Urinary bladder (tissue), 4 donors: Measurements from ENCODE around the gene A2M. TPM values are rescaled to one million over a fixed set of nuclear protein-coding genes. Genes with fewer than 3 reads are reported as not detected.

Source experiments
- DNase-seq: peaks from one replicate; pipeline ENCODE4 v3.0.0-alpha.2; 2015; ENCODE audit errors: extremely low spot score
- H3K27ac ChIP-seq: one replicate; pipeline ENCODE4 v1.5.1; 2013; ENCODE audit warnings: low read depth, mild to moderate bottlenecking, moderate library complexity
- H3K36me3 ChIP-seq: one replicate; pipeline ENCODE4 v1.6.1; 2013; ENCODE audit warnings: mild to moderate bottlenecking, moderate library complexity; ENCODE audit not compliant: insufficient read depth
- H3K4me1 ChIP-seq: one replicate; pipeline ENCODE4 v1.6.1; 2013; ENCODE audit warnings: mild to moderate bottlenecking, moderate library complexity; ENCODE audit not compliant: insufficient read depth
- H3K4me3 ChIP-seq: one replicate; pipeline ENCODE4 v1.5.1; 2013; ENCODE audit warnings: low read depth, low read length
- WGBS: extraction: QIAGEN DNeasy Blood & Tissue Kit; methylation state at CpG from one replicate; pipeline ENCODE4 v1.1.7; 2013; 5-methylcytosine and 5-hydroxymethylcytosine counted together
- polyA plus RNA-seq: library from polyadenylated mRNA; stranded (reverse); fragments of 200-250 nt; gene quantifications from one replicate; pipeline ENCODE4 v1.2.3, GENCODE V29; 2013
- total RNA-seq: library from RNA; depleted of rRNA; stranded (reverse); fragments of >200 nt; gene quantifications from one replicate; pipeline ENCODE4 v1.2.3, GENCODE V29; 2014
- donor health status: healthy with polysubstance abuse.
- donor health status: healthy.

Gene A2M
- total and polyA plus RNA-seq, 2 donors, result 428 to 990 TPM

GRCh38 chr12:9112076-9112853, 3.5 kb downstream of the A2M start:
- DNase-seq, result no peak
- 87% methylated on average over 6 of the region's 6 CpGs for WGBS
- H3K36me3 ChIP-seq, result peaks cover 2% of the 10 kb centered on the region
- peak overlapping the region; percentile 20 for H3K4me3 ChIP-seq
- H3K4me1 ChIP-seq, result no peaks in the 10 kb centered on the region
- no peak overlapping the region for H3K27ac ChIP-seq

- 78% methylated on average over 1 of the region's 1 CpG for WGBS
- Histone ChIP-seq H3K27ac (no peak overlapping the region), H3K4me1 (no peaks in the 10 kb centered on the region), H3K4me3 (no peak overlapping the region), H3K36me3 (peaks cover 2% of the 10 kb centered on the region)
- DNase-seq, result no peak
Observed at GRCh38 chr12:9111525-9111924, 4.2 kb downstream of the A2M start.

GRCh38 chr12:9109737-9110491, 5.8 kb downstream of the A2M start:
- no peak overlapping the region for H3K27ac ChIP-seq
- no peak overlapping the region for H3K4me3 ChIP-seq
- peaks cover 2% of the 10 kb centered on the region for H3K36me3 ChIP-seq
- DNase-seq, result no peak
- H3K4me1 ChIP-seq, result no peaks in the 10 kb centered on the region
- 95% methylated on average over 3 of the region's 3 CpGs for WGBS

- 77% methylated on average over 1 of the region's 1 CpG for WGBS
- peaks cover 2% of the 10 kb centered on the region for H3K36me3 ChIP-seq
- DNase-seq, result no peak
- H3K4me1 ChIP-seq, result no peaks in the 10 kb centered on the region
- no peak overlapping the region for H3K4me3 ChIP-seq
- H3K27ac ChIP-seq, result no peak overlapping the region
Observed at GRCh38 chr12:9109213-9109522, 6.6 kb downstream of the A2M start.

- peaks cover 2% of the 10 kb centered on the region for H3K36me3 ChIP-seq
- no peak overlapping the region for H3K27ac ChIP-seq
- no peak for DNase-seq
- H3K4me1 ChIP-seq, result no peaks in the 10 kb centered on the region
- 64% methylated on average over 5 of the region's 5 CpGs for WGBS
- H3K4me3 ChIP-seq, result no peak overlapping the region
Observed at GRCh38 chr12:9108504-9109212, 7.1 kb downstream of the A2M start.

GRCh38 chr12:9107542-9107873, 8.2 kb downstream of the A2M start:
- 87% methylated on average over 3 of the region's 3 CpGs for WGBS
- Histone ChIP-seq H3K4me3 (no peak overlapping the region), H3K27ac (no peak overlapping the region), H3K4me1 (no peaks in the 10 kb centered on the region), H3K36me3 (peaks cover 2% of the 10 kb centered on the region)
- no peak for DNase-seq

- no peak for DNase-seq
- Histone ChIP-seq H3K36me3 (no peaks in the 10 kb centered on the region), H3K27ac (no peak overlapping the region), H3K4me3 (no peak overlapping the region), H3K4me1 (no peaks in the 10 kb centered on the region)
- 90% methylated on average over 11 of the region's 11 CpGs for WGBS
Observed at GRCh38 chr12:9106610-9107541, 8.8 kb downstream of the A2M start.

GRCh38 chr12:9106067-9106466, 9.7 kb downstream of the A2M start:
- DNase-seq, result no peak
- Histone ChIP-seq H3K27ac (no peak overlapping the region), H3K36me3 (no peaks in the 10 kb centered on the region), H3K4me1 (no peaks in the 10 kb centered on the region), H3K4me3 (no peak overlapping the region)
- 85% methylated on average over 1 of the region's 1 CpG for WGBS

GRCh38 chr12:9104767-9105423, 10.8 kb downstream of the A2M start:
- DNase-seq, result no peak
- H3K4me1 ChIP-seq, result no peaks in the 10 kb centered on the region
- H3K36me3 ChIP-seq, result no peaks in the 10 kb centered on the region
- H3K27ac ChIP-seq, result no peak overlapping the region
- no peak overlapping the region for H3K4me3 ChIP-seq

GRCh38 chr12:9104087-9104486, 11.6 kb downstream of the A2M start:
- Histone ChIP-seq H3K36me3 (no peaks in the 10 kb centered on the region), H3K4me3 (no peak overlapping the region), H3K4me1 (no peaks in the 10 kb centered on the region), H3K27ac (no peak overlapping the region)
- WGBS, result 71% methylated on average over 4 of the region's 4 CpGs
- DNase-seq, result no peak

GRCh38 chr12:9103050-9103849, 12.5 kb downstream of the A2M start:
- H3K36me3 ChIP-seq, result no peaks in the 10 kb centered on the region
- no peak overlapping the region for H3K27ac ChIP-seq
- 89% methylated on average over 4 of the region's 4 CpGs for WGBS

GRCh38 chr12:9101018-9101687, 14.6 kb downstream of the A2M start:
- peaks cover 1% of the 10 kb centered on the region for H3K36me3 ChIP-seq
- no peak overlapping the region for H3K4me3 ChIP-seq
- H3K4me1 ChIP-seq, result no peaks in the 10 kb centered on the region

More at GRCh38 chr12:9103050-9103849, 12.5 kb downstream of the A2M start:
- Histone ChIP-seq H3K4me1 (no peaks in the 10 kb centered on the region), H3K4me3 (no peak overlapping the region)
- no peak for DNase-seq

More at GRCh38 chr12:9101018-9101687, 14.6 kb downstream of the A2M start:
- no peak overlapping the region for H3K27ac ChIP-seq
- no peak for DNase-seq
- WGBS, result 80% methylated on average over 8 of the region's 8 CpGs
